ENCODE results near the gene SPRY1. TPM values are rescaled to one million over a fixed set of nuclear protein-coding genes. Genes with fewer than 3 reads are reported as not detected.
A peak's percentile ranks its signal among the peaks of the same experiment; 100 is the strongest.

Gene SPRY1
- total and polyA plus RNA-seq, 2 experiments from 2014 or later = 1.3 to 3.9 TPM

DNA sequence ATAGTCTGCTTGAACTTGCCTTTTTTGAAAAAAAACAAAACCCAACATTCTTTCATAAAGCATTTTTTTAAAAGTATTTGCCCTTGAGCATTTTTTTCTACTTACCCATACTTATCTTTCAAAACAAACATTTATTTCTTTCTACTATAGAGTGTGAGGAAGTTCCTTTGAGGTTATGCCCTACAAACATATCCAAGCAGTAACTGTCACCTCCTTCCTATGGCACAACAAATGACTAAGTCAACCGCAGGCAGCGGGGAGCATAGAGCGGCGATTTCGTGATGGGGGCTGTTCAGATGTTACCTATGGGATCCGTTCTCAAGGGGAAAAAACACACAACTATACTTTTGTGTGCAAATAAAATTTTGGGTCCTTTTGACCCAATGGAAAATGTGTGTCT is 19.4 kb downstream of the SPRY1 start:
- H4K20me1 ChIP-seq (ENCODE audit: insufficient read depth) = no peaks in the 10 kb centered on the region
- H3F3A ChIP-seq (ENCODE audit: insufficient read depth) = peaks cover 36% of the 10 kb centered on the region
- no peak overlapping the region for H2AFZ ChIP-seq
- 85% methylated on average over 6 of the region's 6 CpGs for WGBS, 2 experiments (ENCODE audit: low coverage in 1 of 2, low lambda C conversion rate in 2 of 2, missing lambda C conversion rate in 2 of 2)
- DNase-seq = peak; percentile 60
- no peak overlapping the region for H3K9ac ChIP-seq
- in situ Hi-C loops (cut with MboI) = no loop called here
- H3K9me3 ChIP-seq (ENCODE audit: low read depth) = no peaks in the 10 kb centered on the region
- H3K4me3 ChIP-seq = no peak overlapping the region
- H3K79me2 ChIP-seq (ENCODE audit: insufficient read depth) = no peaks in the 10 kb centered on the region
- no peaks in the 10 kb centered on the region for H3K36me3 ChIP-seq (ENCODE audit: low read depth)
- peak overlapping the region; percentile 38 for H3K4me2 ChIP-seq (ENCODE audit: unreplicated experiment)
- no peaks in the 10 kb centered on the region for H3K27me3 ChIP-seq (replicated peaks; ENCODE audit: insufficient read depth)
- H3K27ac ChIP-seq = no peak overlapping the region
- TF ChIP-seq EZH2 (IDR thresholded peaks at IDR 0.05; ENCODE audit: insufficient read depth, poor library complexity, severe bottlenecking) = no peak
- TF ChIP-seq EZH2phosphoT487 (IDR thresholded peaks at IDR 0.05; ENCODE audit: insufficient read depth, low read depth) = no peak
- no peaks in the 10 kb centered on the region for H3K9me2 ChIP-seq (ENCODE audit: insufficient read depth)
- H3K4me1 ChIP-seq (ENCODE audit: insufficient read depth) = peaks cover 52% of the 10 kb centered on the region

DNA sequence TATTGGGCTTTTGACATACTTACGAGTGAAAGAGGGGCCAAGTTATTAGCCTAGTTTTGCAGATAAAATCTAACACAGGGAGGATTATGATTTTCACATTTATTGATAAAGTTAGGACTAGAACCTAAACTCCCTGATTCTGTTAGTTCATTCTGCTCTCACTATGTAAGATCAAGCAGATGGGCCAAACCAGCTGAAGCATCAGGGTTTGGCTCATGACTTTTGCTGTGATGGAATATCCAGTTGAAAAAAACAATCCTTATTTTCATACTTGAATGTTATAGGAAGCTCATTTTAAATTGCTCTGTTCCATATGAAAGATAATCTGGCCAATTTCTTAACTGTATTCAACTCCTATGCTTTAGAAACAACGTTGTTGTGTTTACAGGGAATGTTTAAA is 21.2 kb downstream of the SPRY1 start:
- Histone ChIP-seq H3K4me1 (ENCODE audit: insufficient read depth) (peaks cover 49% of the 10 kb centered on the region), H2AFZ (no peak overlapping the region), H3K36me3 (ENCODE audit: low read depth) (no peaks in the 10 kb centered on the region), H3F3A (ENCODE audit: insufficient read depth) (peaks cover 28% of the 10 kb centered on the region), H3K79me2 (ENCODE audit: insufficient read depth) (no peaks in the 10 kb centered on the region), H3K4me2 (ENCODE audit: unreplicated experiment) (peak overlapping the region; percentile 83), H3K27ac (peak overlapping the region; percentile 31), H3K4me3 (peak overlapping the region; percentile 51; the same call in 1 of the 2 replicates), H3K9me3 (ENCODE audit: low read depth) (no peaks in the 10 kb centered on the region), H3K9ac (no peak overlapping the region), H3K9me2 (ENCODE audit: insufficient read depth) (no peaks in the 10 kb centered on the region), H3K27me3 (replicated peaks; ENCODE audit: insufficient read depth) (no peaks in the 10 kb centered on the region), H4K20me1 (ENCODE audit: insufficient read depth) (no peaks in the 10 kb centered on the region)
- TF ChIP-seq EZH2 (IDR thresholded peaks at IDR 0.05; ENCODE audit: insufficient read depth, poor library complexity, severe bottlenecking) = no peak
- TF ChIP-seq EZH2phosphoT487 (IDR thresholded peaks at IDR 0.05; ENCODE audit: insufficient read depth, low read depth) = no peak
- peak; percentile 16 for DNase-seq
- WGBS, 2 experiments (ENCODE audit: low coverage in 1 of 2, low lambda C conversion rate in 2 of 2, missing lambda C conversion rate in 2 of 2) = 71 to 73% methylated on average over 2 of the region's 2 CpGs
- in situ Hi-C loops (cut with MboI) = no loop called here

DNA sequence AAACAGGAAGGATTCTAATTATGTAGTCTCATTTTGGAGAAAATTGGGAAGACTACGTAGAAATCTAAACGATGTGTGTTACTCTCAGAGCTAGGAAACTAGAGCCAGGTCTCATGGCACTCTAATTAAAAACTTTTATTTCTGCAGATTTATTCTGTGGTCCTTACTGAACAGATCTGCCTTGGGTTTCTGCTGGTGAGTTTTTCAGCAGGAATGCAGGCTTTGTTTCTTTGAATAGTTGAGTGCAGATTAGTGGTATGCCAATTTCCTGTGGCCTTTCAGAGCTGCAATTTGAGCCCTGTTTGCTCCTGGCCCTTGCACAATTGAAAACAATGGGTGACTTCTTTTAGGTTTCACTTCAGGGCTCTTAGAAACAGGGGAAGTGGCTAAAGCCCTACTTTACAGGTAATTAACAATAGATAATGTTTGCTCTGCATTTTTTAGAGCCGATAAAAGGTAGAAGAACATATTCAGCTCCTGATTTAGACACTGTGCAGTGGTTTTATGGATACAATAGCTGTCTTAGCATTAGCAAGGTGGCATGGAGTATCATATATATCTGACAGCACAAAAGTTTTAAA is 21.8 kb downstream of the SPRY1 start:
- Histone ChIP-seq H3K36me3 (ENCODE audit: low read depth) (no peaks in the 10 kb centered on the region), H3K27ac (peak overlapping the region; percentile 37), H4K20me1 (ENCODE audit: insufficient read depth) (no peaks in the 10 kb centered on the region), H3K4me3 (peak overlapping the region; percentile 51), H3K27me3 (replicated peaks; ENCODE audit: insufficient read depth) (no peaks in the 10 kb centered on the region), H3K9ac (no peak overlapping the region), H3K4me1 (ENCODE audit: insufficient read depth) (peaks cover 45% of the 10 kb centered on the region), H3F3A (ENCODE audit: insufficient read depth) (peaks cover 24% of the 10 kb centered on the region), H3K4me2 (ENCODE audit: unreplicated experiment) (peak overlapping the region; percentile 83), H3K79me2 (ENCODE audit: insufficient read depth) (no peaks in the 10 kb centered on the region), H3K9me2 (ENCODE audit: insufficient read depth) (no peaks in the 10 kb centered on the region), H2AFZ (peak overlapping the region; percentile 17; the same call in 1 of the 2 replicates), H3K9me3 (ENCODE audit: low read depth) (no peaks in the 10 kb centered on the region)
- 2 to 7% methylated on average over 3 of the region's 3 CpGs for WGBS, 2 experiments (ENCODE audit: low coverage in 1 of 2, low lambda C conversion rate in 2 of 2, missing lambda C conversion rate in 2 of 2)
- no peak for TF ChIP-seq EZH2 (IDR thresholded peaks at IDR 0.05; ENCODE audit: insufficient read depth, poor library complexity, severe bottlenecking)
- peak; percentile 91 for TF ChIP-seq EZH2phosphoT487 (IDR thresholded peaks at IDR 0.05; ENCODE audit: insufficient read depth, low read depth)
- peak; percentile 90 for DNase-seq
- in situ Hi-C loops (cut with MboI) = no loop called here

DNA sequence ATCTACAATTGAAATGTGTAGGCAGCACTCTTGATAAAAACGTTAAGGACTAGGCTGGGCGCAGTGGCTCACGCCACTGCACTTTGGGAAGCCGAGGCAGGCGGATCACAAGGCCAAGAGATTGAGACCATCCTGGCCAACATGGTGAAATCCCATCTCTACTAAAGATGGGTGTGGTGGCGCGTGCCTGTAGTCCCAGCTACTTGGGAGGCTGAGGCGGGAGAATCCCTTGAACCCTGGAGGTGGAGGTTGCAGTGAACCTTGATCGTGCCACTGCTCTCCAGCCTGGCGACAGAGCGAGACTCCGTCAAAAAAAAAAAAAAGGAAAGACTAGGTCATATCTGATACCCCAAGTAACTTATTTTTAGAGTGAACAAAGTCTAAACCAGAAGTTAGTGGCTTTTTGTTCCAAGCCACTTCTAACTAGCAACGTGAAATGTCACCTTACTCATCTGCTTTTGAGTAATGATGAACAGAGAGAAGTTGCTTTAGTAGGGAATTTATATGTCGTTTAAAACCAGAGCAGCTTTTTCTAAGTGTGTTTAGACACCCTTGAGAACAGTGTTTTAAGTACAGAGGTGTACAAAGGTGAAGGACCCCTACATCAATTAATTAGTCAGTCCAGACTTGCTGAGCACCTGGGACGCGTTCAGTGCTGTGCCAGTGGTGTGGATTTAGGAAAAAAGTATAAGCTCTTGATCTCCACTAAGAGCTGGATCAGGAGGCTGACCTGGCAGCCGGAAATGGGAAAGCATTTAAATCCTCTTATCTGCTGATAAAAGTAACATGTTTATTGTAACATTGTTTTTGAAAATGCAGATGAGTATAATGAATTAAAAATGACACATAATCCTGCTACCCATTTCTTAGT is 23.5 kb downstream of the SPRY1 start:
- Histone ChIP-seq H3K27ac (no peak overlapping the region), H3K79me2 (ENCODE audit: insufficient read depth) (no peaks in the 10 kb centered on the region), H3K4me1 (ENCODE audit: insufficient read depth) (peaks cover 43% of the 10 kb centered on the region), H3K9me2 (ENCODE audit: insufficient read depth) (no peaks in the 10 kb centered on the region), H3K4me3 (no peak overlapping the region), H3K9ac (no peak overlapping the region), H4K20me1 (ENCODE audit: insufficient read depth) (no peaks in the 10 kb centered on the region), H3K27me3 (replicated peaks; ENCODE audit: insufficient read depth) (no peaks in the 10 kb centered on the region), H3F3A (ENCODE audit: insufficient read depth) (peaks cover 24% of the 10 kb centered on the region), H3K9me3 (ENCODE audit: low read depth) (no peaks in the 10 kb centered on the region), H3K4me2 (ENCODE audit: unreplicated experiment) (no peak overlapping the region), H3K36me3 (ENCODE audit: low read depth) (no peaks in the 10 kb centered on the region), H2AFZ (no peak overlapping the region)
- no peak for DNase-seq
- WGBS, 2 experiments (ENCODE audit: low coverage in 1 of 2, low lambda C conversion rate in 2 of 2, missing lambda C conversion rate in 2 of 2) = 96% methylated on average over 14 to 17 of the region's 17 CpGs
- in situ Hi-C loops (cut with MboI) = no loop called here
- no peak for TF ChIP-seq EZH2phosphoT487 (IDR thresholded peaks at IDR 0.05; ENCODE audit: insufficient read depth, low read depth)
- TF ChIP-seq EZH2 (IDR thresholded peaks at IDR 0.05; ENCODE audit: insufficient read depth, poor library complexity, severe bottlenecking) = no peak

Measured in GM23248 (cell line).